Measurements from ENCODE around the gene SLMAP. TPM values are rescaled to one million over a fixed set of nuclear protein-coding genes. Genes with fewer than 3 reads are reported as not detected.
A peak's percentile ranks its signal among the peaks of the same experiment; 100 is the strongest.

Gene SLMAP
- total and polyA plus RNA-seq, 7 donors = 28.2 to 745 (median 300) TPM

GRCh38 chr3:57755368-57755675 lies 787 bp upstream of the SLMAP start:
- H3K4me3 ChIP-seq = peak overlapping the region; percentile 80 to 96 (median 88)
- no peak for DNase-seq
- no peak for TF ChIP-seq POLR2AphosphoS5 (IDR thresholded peaks at IDR 0.05)
- no peak for TF ChIP-seq CTCF (IDR thresholded peaks at IDR 0.05)
- TF ChIP-seq EP300 (IDR thresholded peaks at IDR 0.05) = no peak
- TF ChIP-seq POLR2A (IDR thresholded peaks at IDR 0.05) = no peak
- peak overlapping the region; percentile 87 to 93 (median 90) for H3K27ac ChIP-seq
- no peaks in the 10 kb centered on the region for H3K9me3 ChIP-seq
- peaks cover 0 to 5% (median 0%) of the 10 kb centered on the region in 4 donors for H3K36me3 ChIP-seq
- peaks cover 0 to 37% (median 32%) of the 10 kb centered on the region in 4 donors for H3K4me1 ChIP-seq
- intact Hi-C loops (cut with DNase I) = loop anchor here (5.0 kb wide), 1 partner anchor 198 kb away; the partner anchor contains the start of gene PDE12
- WGBS, 2 donors = 3 to 8% methylated on average over 1 of the region's 1 CpG
- no peaks in the 10 kb centered on the region for H3K27me3 ChIP-seq

DNA sequence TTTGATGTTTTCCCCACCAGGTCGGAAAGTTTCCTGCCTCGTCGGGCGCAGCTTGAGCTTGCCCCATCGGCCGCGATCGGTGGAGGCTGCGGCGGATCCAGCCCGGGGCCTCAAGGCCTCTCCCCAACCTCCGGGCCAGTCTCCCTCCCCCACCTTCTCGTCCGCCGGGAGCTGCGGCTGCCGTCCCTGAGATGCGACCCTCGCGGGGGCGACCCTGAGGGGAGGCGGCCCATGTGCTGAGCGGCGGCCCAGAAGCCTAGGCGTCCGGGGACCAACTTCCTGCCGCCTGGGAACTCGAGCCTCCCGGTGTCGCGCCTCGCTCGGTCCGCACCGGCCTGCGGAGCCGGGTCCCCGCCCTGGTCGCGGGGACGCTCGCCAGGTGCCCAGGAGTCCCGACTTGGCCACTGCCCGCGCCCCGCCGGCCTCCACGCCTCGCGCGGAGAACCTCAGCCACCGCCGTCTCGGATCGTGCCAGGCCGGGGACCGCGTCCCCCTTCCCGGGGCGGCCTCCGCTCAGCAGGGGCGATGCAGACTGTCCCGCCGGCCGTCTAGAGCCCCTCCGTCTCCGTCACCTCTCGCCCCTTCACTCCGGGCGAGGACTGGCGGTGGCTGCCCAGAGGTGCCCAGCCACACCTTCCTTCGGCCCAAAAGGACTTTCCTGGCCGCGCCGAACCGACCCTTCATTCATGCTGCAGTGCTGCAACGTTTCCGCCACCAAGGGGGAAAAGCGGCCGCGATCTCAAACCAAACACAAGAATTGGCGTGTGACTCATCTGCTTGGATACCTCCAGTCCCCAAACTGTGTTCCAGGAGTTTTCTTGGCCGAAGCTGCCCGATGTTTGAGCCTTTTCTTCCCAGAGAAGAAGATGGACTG lies 656 bp downstream of the SLMAP start:
- Histone ChIP-seq H3K9me3 (no peaks in the 10 kb centered on the region), H3K4me3 (peak overlapping the region; percentile 80 to 96 (median 88)), H3K36me3 (peaks cover 0 to 5% (median 0%) of the 10 kb centered on the region in 4 donors), H3K27me3 (no peaks in the 10 kb centered on the region), H3K27ac (peak overlapping the region; percentile 87 to 93 (median 90)), H3K4me1 (peaks cover 0 to 49% (median 42%) of the 10 kb centered on the region in 4 donors)
- WGBS, 2 donors = 0 to 1% methylated on average over 84 of the region's 84 CpGs
- intact Hi-C loops (cut with DNase I) = loop anchor here (1.0 to 5.0 kb wide), 3 partner anchors 64 to 199 kb away; partner anchors contain the start of genes ARF4 and PDE12
- TF ChIP-seq POLR2AphosphoS5 (IDR thresholded peaks at IDR 0.05) (peak in 2 of 4 donors; percentile 7 to 19), POLR2A (IDR thresholded peaks at IDR 0.05) (no peak)
- DNase-seq = peak; percentile 81

DNA sequence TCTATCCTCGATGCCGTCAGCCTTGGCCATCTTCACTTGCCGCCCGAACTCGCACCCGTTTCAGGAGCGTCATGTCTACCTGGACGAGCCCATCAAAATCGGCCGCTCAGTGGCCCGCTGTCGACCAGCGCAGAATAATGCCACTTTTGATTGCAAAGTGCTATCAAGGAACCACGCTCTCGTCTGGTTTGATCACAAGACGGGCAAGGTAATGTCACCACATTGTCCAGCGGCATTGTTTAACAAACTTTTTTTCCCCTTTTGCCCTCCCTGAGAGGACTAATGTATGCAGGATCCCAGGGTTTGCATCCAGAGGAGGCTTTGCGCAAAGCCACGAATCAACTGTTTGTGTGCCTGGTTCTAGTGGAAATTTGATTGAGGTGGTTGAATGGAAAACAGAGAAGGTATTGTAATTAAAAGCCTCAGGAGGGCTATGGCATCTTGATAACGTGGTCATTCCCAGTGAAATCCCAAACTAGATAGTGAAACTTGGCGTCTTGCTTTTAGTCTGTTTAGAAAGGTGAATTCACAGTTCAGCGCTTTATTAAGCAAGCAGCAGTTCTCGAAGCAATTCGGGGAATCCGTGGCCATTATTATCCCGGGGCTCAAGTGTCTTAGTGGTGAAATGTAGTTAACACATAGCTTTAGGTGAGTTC lies 1.7 kb downstream of the SLMAP start:
- no peaks in the 10 kb centered on the region for H3K9me3 ChIP-seq
- peaks cover 0 to 51% (median 43%) of the 10 kb centered on the region in 4 donors for H3K4me1 ChIP-seq
- TF ChIP-seq EP300 (IDR thresholded peaks at IDR 0.05) (no peak), POLR2A (IDR thresholded peaks at IDR 0.05) (no peak), CTCF (IDR thresholded peaks at IDR 0.05) (no peak), POLR2AphosphoS5 (IDR thresholded peaks at IDR 0.05) (no peak)
- intact Hi-C loops (cut with DNase I) = loop anchor here (2.0 to 5.0 kb wide), 2 partner anchors 161 to 200 kb away; partner anchors contain the start of genes ARF4 and PDE12
- peak overlapping the region; percentile 87 to 93 (median 90) for H3K27ac ChIP-seq
- 15 to 49% methylated on average over 26 of the region's 26 CpGs for WGBS, 2 donors
- peak overlapping the region; percentile 80 to 96 (median 88) for H3K4me3 ChIP-seq
- H3K27me3 ChIP-seq = no peaks in the 10 kb centered on the region
- H3K36me3 ChIP-seq = peaks cover 0 to 5% (median 0%) of the 10 kb centered on the region in 4 donors
- no peak for DNase-seq

- Histone ChIP-seq H3K27ac (peak overlapping the region in 2 of 4 donors; percentile 92 to 93), H3K9me3 (no peaks in the 10 kb centered on the region), H3K27me3 (no peaks in the 10 kb centered on the region), H3K4me3 (peak overlapping the region in 3 of 4 donors; percentile 3 to 96 (median 81)), H3K36me3 (peaks cover 0 to 5% (median 0%) of the 10 kb centered on the region in 4 donors), H3K4me1 (peaks cover 0 to 52% (median 47%) of the 10 kb centered on the region in 4 donors)
- TF ChIP-seq EP300 (IDR thresholded peaks at IDR 0.05) (no peak), POLR2AphosphoS5 (IDR thresholded peaks at IDR 0.05) (no peak), CTCF (IDR thresholded peaks at IDR 0.05) (no peak), POLR2A (IDR thresholded peaks at IDR 0.05) (no peak)
- intact Hi-C loops (cut with DNase I) = loop anchor here (5.0 kb wide), 1 partner anchor 201 kb away; the partner anchor contains the start of gene PDE12
- WGBS, 2 donors = 85 to 88% methylated on average over 2 of the region's 2 CpGs
- no peak for DNase-seq
These were observed 2.6 kb downstream of the SLMAP start for GRCh38 chr3:57758686-57759085.

Measured in sigmoid colon (tissue), 7 donors.